PC-9 (cell line): Measurements from ENCODE around the gene ADAMTSL1.

ENCODE experiments used
- EZH2 ChIP-seq: fragments of 200-600 bp; sonication (generic); IDR thresholded peaks from 2 replicates; pipeline ENCODE4 v1.8.0; 2017; ENCODE audit warnings: antibody characterized with exemption, low read depth
- TF ChIP-seq, protein P1 (sequence below): fragments of 200-600 bp; sonication (generic); conservative IDR thresholded peaks from 2 replicates; pipeline ENCODE4 v1.6.1; 2017; ENCODE audit warnings: mixed run types, antibody characterized with exemption, mild to moderate bottlenecking, moderate library complexity

GRCh38 chr9:18770131-18770908, 296.4 kb downstream of the ADAMTSL1 start:
- TF ChIP-seq, protein P1, sequence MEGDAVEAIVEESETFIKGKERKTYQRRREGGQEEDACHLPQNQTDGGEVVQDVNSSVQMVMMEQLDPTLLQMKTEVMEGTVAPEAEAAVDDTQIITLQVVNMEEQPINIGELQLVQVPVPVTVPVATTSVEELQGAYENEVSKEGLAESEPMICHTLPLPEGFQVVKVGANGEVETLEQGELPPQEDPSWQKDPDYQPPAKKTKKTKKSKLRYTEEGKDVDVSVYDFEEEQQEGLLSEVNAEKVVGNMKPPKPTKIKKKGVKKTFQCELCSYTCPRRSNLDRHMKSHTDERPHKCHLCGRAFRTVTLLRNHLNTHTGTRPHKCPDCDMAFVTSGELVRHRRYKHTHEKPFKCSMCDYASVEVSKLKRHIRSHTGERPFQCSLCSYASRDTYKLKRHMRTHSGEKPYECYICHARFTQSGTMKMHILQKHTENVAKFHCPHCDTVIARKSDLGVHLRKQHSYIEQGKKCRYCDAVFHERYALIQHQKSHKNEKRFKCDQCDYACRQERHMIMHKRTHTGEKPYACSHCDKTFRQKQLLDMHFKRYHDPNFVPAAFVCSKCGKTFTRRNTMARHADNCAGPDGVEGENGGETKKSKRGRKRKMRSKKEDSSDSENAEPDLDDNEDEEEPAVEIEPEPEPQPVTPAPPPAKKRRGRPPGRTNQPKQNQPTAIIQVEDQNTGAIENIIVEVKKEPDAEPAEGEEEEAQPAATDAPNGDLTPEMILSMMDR: no peak
- TF ChIP-seq EZH2: no peak
